Ishikawa (cell line): ENCODE measurements around the gene KIN.

ENCODE experiments used
- CEBPB ChIP-seq: IDR thresholded peaks from 2 replicates; pipeline ENCODE4 v1.6.1; 2012
- CREB1 ChIP-seq: IDR thresholded peaks from 2 replicates; pipeline ENCODE4 v1.6.1; 2012; ENCODE audit warnings: low read depth
- EGR1 ChIP-seq: IDR thresholded peaks from 2 replicates; pipeline ENCODE4 v1.6.1; 2012
- EP300 ChIP-seq: IDR thresholded peaks from 2 replicates; pipeline ENCODE4 v1.6.1; 2012; ENCODE audit warnings: borderline replicate concordance
- FOXM1 ChIP-seq: IDR thresholded peaks from 2 replicates; pipeline ENCODE4 v1.6.1; 2012; ENCODE audit warnings: low read depth, borderline replicate concordance
- MAX ChIP-seq: IDR thresholded peaks from 2 replicates; pipeline ENCODE4 v1.6.1; 2012
- NFIC ChIP-seq: IDR thresholded peaks from 2 replicates; pipeline ENCODE4 v1.6.1; 2012
- RAD21 ChIP-seq: IDR thresholded peaks from 2 replicates; pipeline ENCODE4 v1.6.1; 2012; ENCODE audit warnings: low read depth
- REST ChIP-seq: IDR thresholded peaks from 2 replicates; pipeline ENCODE4 v1.6.1; 2012; ENCODE audit warnings: low read depth, mild to moderate bottlenecking
- TAF1 ChIP-seq: IDR thresholded peaks from 2 replicates; pipeline ENCODE4 v1.6.1; 2012; ENCODE audit warnings: low read depth, mild to moderate bottlenecking
- TCF12 ChIP-seq: IDR thresholded peaks from 2 replicates; pipeline ENCODE4 v1.6.1; 2012; ENCODE audit warnings: low read depth
- TEAD4 ChIP-seq: IDR thresholded peaks from 2 replicates; pipeline ENCODE4 v1.6.1; 2012
- USF1 ChIP-seq: IDR thresholded peaks from 2 replicates; pipeline ENCODE4 v1.6.1; 2012
- YY1 ChIP-seq: IDR thresholded peaks from 2 replicates; pipeline ENCODE4 v1.6.1; 2012; ENCODE audit warnings: low read depth
- ZBTB7A ChIP-seq: IDR thresholded peaks from 2 replicates; pipeline ENCODE4 v1.6.1; 2012; ENCODE audit warnings: low read depth

Gene KIN

GRCh38 chr10:7704071-7705016 lies 83.4 kb downstream of the KIN start:
- TF ChIP-seq RAD21 (no peak), CEBPB (no peak), TEAD4 (no peak), REST (no peak), FOXM1 (no peak), ZBTB7A (no peak), EP300 (no peak), EGR1 (no peak)

GRCh38 chr10:7703140-7703539 lies 84.7 kb downstream of the KIN start, which contains the start of gene ITIH2:
TSS of gene ITIH2 (plus strand) at chr10:7703316. CDS start at chr10:7703435, 119 bp downstream.
- no peak for TF ChIP-seq EP300
- no peak for TF ChIP-seq CREB1
- TF ChIP-seq YY1 = no peak
- no peak for TF ChIP-seq MAX

- no peak for TF ChIP-seq NFIC
- no peak for TF ChIP-seq EGR1
- TF ChIP-seq TEAD4 = no peak
- no peak for TF ChIP-seq FOXM1
- TF ChIP-seq RAD21 = no peak
- no peak for TF ChIP-seq ZBTB7A
- no peak for TF ChIP-seq YY1
- no peak for TF ChIP-seq TAF1
- no peak for TF ChIP-seq CREB1
- no peak for TF ChIP-seq EP300
- no peak for TF ChIP-seq TCF12
- TF ChIP-seq MAX = no peak
- no peak for TF ChIP-seq USF1
- TF ChIP-seq CEBPB = no peak
- no peak for TF ChIP-seq REST
Observed at GRCh38 chr10:7702288-7702812, 85.4 kb downstream of the KIN start.

GRCh38 chr10:7701158-7701742 lies 86.5 kb downstream of the KIN start:
- TF ChIP-seq FOXM1 (no peak), ZBTB7A (no peak), EP300 (no peak), CREB1 (no peak), EGR1 (no peak), REST (no peak), TEAD4 (no peak), RAD21 (no peak), MAX (no peak), CEBPB (no peak), YY1 (no peak), TAF1 (no peak), TCF12 (no peak), NFIC (no peak)
